ENCODE measurements around the gene HSDL1.

DNA sequence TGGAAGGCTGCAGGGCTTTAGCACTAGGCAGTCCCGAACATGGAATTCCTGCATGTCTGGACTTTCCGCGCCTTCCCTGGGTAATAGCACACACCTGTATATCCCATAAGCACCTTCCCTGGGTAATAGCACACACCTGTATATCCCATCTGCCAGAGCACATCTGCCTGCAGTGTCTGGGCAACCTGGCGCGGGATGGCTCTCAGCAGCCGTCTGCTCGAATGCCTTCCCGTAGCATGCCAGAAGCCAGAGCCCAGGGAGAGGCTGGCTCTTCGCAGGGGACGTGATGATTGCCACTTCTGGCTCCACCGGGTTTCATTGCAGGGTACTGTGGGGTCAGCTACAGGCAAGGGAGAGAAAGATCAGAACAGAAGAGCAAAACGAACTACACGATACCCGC, 49.5 kb downstream of the HSDL1 start:
- TF ChIP-seq CTCF (IDR thresholded peaks at IDR 0.05; ENCODE audit: insufficient read depth, low read depth, low read length) (no peak), EZH2 (IDR thresholded peaks at IDR 0.05; ENCODE audit: insufficient read depth, low read length) (no peak)

Data from astrocyte (in vitro differentiated cells and primary cell).